Psoas muscle (tissue), 8 donors: ENCODE results near the gene ERGIC2. TPM values are rescaled to one million over a fixed set of nuclear protein-coding genes. Genes with fewer than 3 reads are reported as not detected.

Experiments used
- ATAC-seq, 4 donors: fragments of 200-7000 bp; cut with Tn5 transposase; one replicate each; pipeline ENCODE4 v1.9.1; 2020; ENCODE audit warnings: moderate library complexity in 3 of 4, mild to moderate bottlenecking in 2 of 4
- DNase-seq, 2 donors: peaks; one replicate each; pipeline ENCODE4 v3.0.0-alpha.2; 2020
- H3K27ac ChIP-seq: fragments of 200-600 bp; one replicate; pipeline ENCODE4 v1.8.0; 2022
- H3K27me3 ChIP-seq, 3 donors: fragments of 200-600 bp in 1 of 3; one replicate each; pipeline versions ENCODE4 v1.6.1 to v1.8.0; 2013 to 2022; ENCODE audit warnings: low read length in 2 of 3, mild to moderate bottlenecking in 2 of 3, moderate library complexity in 1 of 3; ENCODE audit not compliant: insufficient read depth in 3 of 3
- H3K36me3 ChIP-seq, 2 donors: fragments of 200-600 bp in 1 of 2; one replicate each; pipeline versions ENCODE4 v1.6.1 to v1.8.0; 2013 to 2022; ENCODE audit warnings: low read depth in 1 of 2, mild to moderate bottlenecking in 1 of 2, moderate library complexity in 1 of 2; ENCODE audit not compliant: insufficient read depth in 1 of 2
- H3K4me1 ChIP-seq: fragments of 200-600 bp; one replicate; pipeline ENCODE4 v1.8.0; 2022
- H3K4me3 ChIP-seq: fragments of 200-600 bp; one replicate; pipeline ENCODE4 v1.8.0; 2022; ENCODE audit warnings: mild to moderate bottlenecking
- H3K9me3 ChIP-seq: fragments of 200-600 bp; one replicate; pipeline ENCODE4 v1.8.0; 2022
- WGBS, 3 donors: extraction: QIAGEN DNeasy Blood & Tissue Kit; methylation state at CpG; one replicate each; pipeline versions ENCODE4 v1.1.6 to v1.1.7; 2013; 5-methylcytosine and 5-hydroxymethylcytosine counted together
- intact Hi-C, 2 donors: fragments of 100-400 bp; cut with DNase I; formaldehyde crosslinking; loops; one replicate each; pipeline versions ENCODE4 v1.11.0 to v1.14.2; 2022
- polyA plus RNA-seq, 3 donors: library from polyadenylated mRNA; stranded (reverse); fragments of 200-250 nt; gene quantifications; one replicate each; pipeline ENCODE4 v1.2.3, GENCODE V29; 2013
- total RNA-seq, 4 donors: library from RNA; stranded (reverse); fragmentation: NEBNext Ultra II Directional in 2 of 4; extraction: Animal tissue kit (Norgen Biotek cat#: 25700) in 2 of 4; gene quantifications; one replicate each; pipeline versions ENCODE4 v1.2.1 to v1.2.4, GENCODE V29; 2021 to 2023
- TF ChIP-seq, protein P1 (sequence below): fragments of 200-600 bp; IDR thresholded peaks from one replicate; pipeline ENCODE4 v1.8.0; 2022; ENCODE audit warnings: antibody characterized with exemption
- donor health status: healthy with polysubstance abuse.
- donor health status: DM: no; HTN: no; CAD: no; lungs with moderate emphysema.
- donor health status: Bipolar disorder and iron deficiency.
- donor health status: healthy.
- donor health status: DM: yes; HTN: yes; CAD: no.
- donor health status: DM: no; HTN: no; CAD: no.
- donor health status: DM: no; HTN: no; CAD: no.
- donor health status: DM: yes; HTN: yes; CAD: no.

ERGIC2 gene
- total and polyA plus RNA-seq, 7 donors: 40.8 to 96.1 (median 68.5) TPM

GRCh38 chr12:29382251-29382650 lies 1.3 kb upstream of the ERGIC2 start:
- TF ChIP-seq, protein P1, sequence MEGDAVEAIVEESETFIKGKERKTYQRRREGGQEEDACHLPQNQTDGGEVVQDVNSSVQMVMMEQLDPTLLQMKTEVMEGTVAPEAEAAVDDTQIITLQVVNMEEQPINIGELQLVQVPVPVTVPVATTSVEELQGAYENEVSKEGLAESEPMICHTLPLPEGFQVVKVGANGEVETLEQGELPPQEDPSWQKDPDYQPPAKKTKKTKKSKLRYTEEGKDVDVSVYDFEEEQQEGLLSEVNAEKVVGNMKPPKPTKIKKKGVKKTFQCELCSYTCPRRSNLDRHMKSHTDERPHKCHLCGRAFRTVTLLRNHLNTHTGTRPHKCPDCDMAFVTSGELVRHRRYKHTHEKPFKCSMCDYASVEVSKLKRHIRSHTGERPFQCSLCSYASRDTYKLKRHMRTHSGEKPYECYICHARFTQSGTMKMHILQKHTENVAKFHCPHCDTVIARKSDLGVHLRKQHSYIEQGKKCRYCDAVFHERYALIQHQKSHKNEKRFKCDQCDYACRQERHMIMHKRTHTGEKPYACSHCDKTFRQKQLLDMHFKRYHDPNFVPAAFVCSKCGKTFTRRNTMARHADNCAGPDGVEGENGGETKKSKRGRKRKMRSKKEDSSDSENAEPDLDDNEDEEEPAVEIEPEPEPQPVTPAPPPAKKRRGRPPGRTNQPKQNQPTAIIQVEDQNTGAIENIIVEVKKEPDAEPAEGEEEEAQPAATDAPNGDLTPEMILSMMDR: no peak
- no peaks in the 10 kb centered on the region for H3K27me3 ChIP-seq
- H3K4me1 ChIP-seq: peaks cover 10% of the 10 kb centered on the region
- H3K9me3 ChIP-seq: no peaks in the 10 kb centered on the region
- no peak overlapping the region for H3K4me3 ChIP-seq
- ATAC-seq (no peak), DNase-seq (no peak)
- no peaks in the 10 kb centered on the region for H3K36me3 ChIP-seq
- no peak overlapping the region for H3K27ac ChIP-seq
- intact Hi-C loops: no loop called here
- 94 to 97% (median 97%) methylated on average over 2 of the region's 2 CpGs for WGBS, 3 donors

DNA sequence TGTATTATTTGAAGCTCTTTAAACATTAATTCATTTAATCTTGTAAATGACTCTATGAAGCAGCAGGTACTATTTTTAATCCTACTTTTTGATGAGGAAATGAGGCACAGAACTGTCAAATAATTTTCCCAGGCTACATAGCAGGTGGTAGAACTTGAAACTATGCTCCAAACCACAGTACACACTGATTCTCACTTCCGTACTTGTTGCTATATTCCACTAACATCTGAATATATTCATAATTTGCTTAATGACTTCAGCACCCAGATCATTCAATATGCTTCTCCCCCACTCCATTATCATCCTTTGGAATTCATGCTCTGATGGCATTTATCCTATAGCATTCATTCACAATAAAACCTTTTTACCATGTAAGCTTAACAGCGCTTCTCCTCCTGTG lies 4.9 kb downstream of the ERGIC2 start:
- WGBS, 3 donors: 98 to 100% (median 99%) methylated on average over 2 of the region's 2 CpGs

DNA sequence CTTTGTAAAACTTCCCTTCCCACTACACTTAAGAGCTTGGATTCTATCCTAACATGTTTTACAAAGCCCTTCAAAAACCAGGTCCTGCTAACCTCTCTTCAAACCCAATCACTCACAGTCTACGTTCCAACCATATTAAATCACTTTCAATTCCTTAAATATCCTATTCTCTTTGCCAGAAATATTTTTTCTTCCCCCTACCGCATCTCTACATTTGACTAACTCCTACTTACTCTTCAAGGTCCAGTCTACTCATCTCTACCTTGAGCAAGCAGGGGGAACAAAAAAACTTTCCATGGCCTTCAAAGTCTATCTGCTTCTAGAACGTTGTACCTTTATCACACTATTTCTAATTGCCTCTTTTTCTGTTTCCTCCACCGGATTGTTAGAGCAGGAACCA lies 6.1 kb downstream of the ERGIC2 start:
- Histone ChIP-seq H3K27me3 (no peaks in the 10 kb centered on the region), H3K4me1 (peaks cover 9% of the 10 kb centered on the region), H3K9me3 (no peaks in the 10 kb centered on the region), H3K36me3 (peaks cover 0 to 14% of the 10 kb centered on the region in 2 donors), H3K4me3 (no peak overlapping the region), H3K27ac (no peak overlapping the region)
- ATAC-seq (no peak), DNase-seq (no peak)
- TF ChIP-seq, protein P1: no peak
- intact Hi-C loops: no loop called here
- 86 to 89% (median 87%) methylated on average over 4 of the region's 4 CpGs for WGBS, 3 donors

More for the DNA sequence above, 4.9 kb downstream of the ERGIC2 start:
- no peak overlapping the region for H3K27ac ChIP-seq
- TF ChIP-seq, protein P1: no peak
- DNase-seq (no peak), ATAC-seq (no peak)
- H3K4me1 ChIP-seq: peaks cover 10% of the 10 kb centered on the region
- intact Hi-C loops: no loop called here
- peaks cover 0 to 4% of the 10 kb centered on the region in 2 donors for H3K36me3 ChIP-seq
- H3K9me3 ChIP-seq: no peaks in the 10 kb centered on the region
- H3K4me3 ChIP-seq: no peak overlapping the region
- no peaks in the 10 kb centered on the region for H3K27me3 ChIP-seq

DNA sequence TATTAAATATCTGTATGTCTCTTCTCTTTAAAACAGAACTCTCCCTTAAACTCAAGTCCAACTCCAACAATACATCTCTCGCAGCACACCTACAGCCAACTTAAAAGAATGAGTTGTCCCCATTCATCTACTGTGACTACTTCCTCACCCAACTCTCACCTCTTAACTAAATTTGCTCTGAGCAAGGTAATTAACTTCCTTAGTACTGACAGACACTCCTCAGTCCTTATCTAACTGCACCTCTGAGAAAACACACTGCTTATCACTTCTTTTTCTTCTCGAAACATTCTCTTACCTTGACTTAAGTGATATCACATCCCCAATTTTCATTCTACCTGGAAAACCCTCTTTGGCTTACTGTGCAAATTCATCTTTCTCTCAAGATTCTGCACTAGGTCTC lies 7.0 kb downstream of the ERGIC2 start:
- Histone ChIP-seq H3K36me3 (peaks cover 0 to 23% of the 10 kb centered on the region in 2 donors), H3K27ac (no peak overlapping the region), H3K27me3 (no peaks in the 10 kb centered on the region), H3K4me3 (no peak overlapping the region), H3K4me1 (peaks cover under 1% of the 10 kb centered on the region), H3K9me3 (no peaks in the 10 kb centered on the region)
- DNase-seq (no peak), ATAC-seq (no peak)
- intact Hi-C loops: no loop called here
- 99 to 100% (median 100%) methylated on average over 2 of the region's 2 CpGs for WGBS, 3 donors
- TF ChIP-seq, protein P1: no peak

DNA sequence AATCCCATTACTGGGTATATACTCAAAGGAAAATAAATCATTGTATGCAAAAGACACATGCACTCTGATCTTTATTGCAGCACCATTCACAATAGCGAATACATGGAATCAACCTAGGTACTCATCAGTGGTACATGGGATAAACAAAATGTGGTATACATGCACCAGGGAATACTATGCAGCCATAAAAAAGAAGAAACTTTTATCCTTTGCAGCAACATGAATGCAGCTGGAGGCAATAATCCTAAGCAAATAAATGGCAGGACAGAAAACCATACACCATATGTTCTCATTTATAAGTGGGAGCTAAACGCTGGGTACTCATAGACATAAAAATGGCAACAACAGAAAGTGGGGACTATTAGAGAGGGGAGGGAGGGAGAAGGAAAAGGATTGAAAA lies 15.9 kb downstream of the ERGIC2 start:
- TF ChIP-seq, protein P1: no peak
- no peaks in the 10 kb centered on the region for H3K27me3 ChIP-seq
- 96 to 98% (median 98%) methylated on average over 2 of the region's 2 CpGs for WGBS, 3 donors
- H3K9me3 ChIP-seq: no peaks in the 10 kb centered on the region
- H3K4me3 ChIP-seq: no peak overlapping the region
- H3K36me3 ChIP-seq: peaks cover 0 to 82% of the 10 kb centered on the region in 2 donors
- ATAC-seq (no peak), DNase-seq (no peak)
- no peaks in the 10 kb centered on the region for H3K4me1 ChIP-seq
- intact Hi-C loops: no loop called here
- H3K27ac ChIP-seq: no peak overlapping the region
